Endothelial cell of umbilical vein (primary cell): ENCODE measurements around the gene B3GNT9. TPM values are rescaled to one million over a fixed set of nuclear protein-coding genes. Genes with fewer than 3 reads are reported as not detected.

Experiments
- BruUV-seq: library from RNA; stranded (reverse); fragments of 400-500 nt; replicated peaks from 2 replicates; lab custom pipeline; 2021; lab: Mats Ljungman, UMichigan
- CTCF ChIA-PET: fragments of 300-600, 350-600 bp; sonication (Branson Sonifier 250); formaldehyde crosslinking; loops from one replicate; lab custom pipeline; 2021; ENCODE audit warnings: antibody characterized with exemption, inconsistent platforms; lab: Charles Lee
- POLR2A ChIA-PET: fragments of 300-600, 350-600 bp; sonication (Branson Sonifier 250); formaldehyde crosslinking; loops from one replicate; lab custom pipeline; 2021; ENCODE audit warnings: antibody characterized with exemption, inconsistent platforms; lab: Charles Lee
- DNase-seq: peaks from one replicate; pipeline ENCODE4 v3.0.0-alpha.2; 2011; ENCODE audit warnings: low read depth, low spot score
- FAIRE-seq: peaks from 2 replicates; lab custom pipeline; 2011; peaks lifted over from hg19 to GRCh38; lab: Jason Lieb, UNC
- H2AFZ ChIP-seq: 2 replicates; pipeline ENCODE4 v1.6.0; 2012; ENCODE audit warnings: low read depth, low read length, control low read depth, inconsistent platforms
- H3K27ac ChIP-seq: 2 replicates; pipeline ENCODE4 v1.5.1; 2011; ENCODE audit warnings: low read depth, mild to moderate bottlenecking, control low read depth, low read length, moderate library complexity; ENCODE audit not compliant: insufficient read depth
- H3K27me3 ChIP-seq, 2 experiments: 2 replicates each; pipeline versions ENCODE4 v1.6.0 to v1.6.1; 2011; ENCODE audit warnings: low read length in 2 of 2, mixed read lengths in 1 of 2; ENCODE audit not compliant: control insufficient read depth in 2 of 2, insufficient read depth in 2 of 2
- H3K36me3 ChIP-seq, 2 experiments: 2 replicates in 1 of 2; 3 replicates in 1 of 2; pipeline ENCODE4 v1.5.1; 2011; ENCODE audit warnings: low read length in 2 of 2, mild to moderate bottlenecking in 1 of 2, moderate library complexity in 1 of 2; ENCODE audit not compliant: control insufficient read depth in 2 of 2, insufficient read depth in 2 of 2; ENCODE audit errors: extremely low read depth in 1 of 2
- H3K4me1 ChIP-seq: 3 replicates; pipeline ENCODE4 v1.5.1; 2011; ENCODE audit warnings: mild to moderate bottlenecking, low read length; ENCODE audit not compliant: control insufficient read depth, insufficient read depth; ENCODE audit errors: extremely low read depth
- H3K4me2 ChIP-seq: 2 replicates; pipeline ENCODE4 v1.6.1; 2011; ENCODE audit warnings: low read length, control low read depth, mixed read lengths; ENCODE audit not compliant: insufficient read depth
- H3K4me3 ChIP-seq, 3 experiments: fragments of 200-600 bp in 1 of 3; sonication (generic), shearing (Covaris generic) in 1 of 3; replicated peaks in 1 of 3; 2 replicates each; pipeline ENCODE4 v1.5.1; 2011 to 2016; ENCODE audit warnings: control low read depth in 3 of 3, low read length in 3 of 3, mild to moderate bottlenecking in 2 of 3, inconsistent platforms in 1 of 3, low read depth in 1 of 3, moderate library complexity in 1 of 3; ENCODE audit not compliant: insufficient read depth in 1 of 3
- H3K79me2 ChIP-seq: 2 replicates; pipeline ENCODE4 v1.6.0; 2012; ENCODE audit warnings: low read length, inconsistent platforms; ENCODE audit not compliant: control insufficient read depth, insufficient read depth
- H3K9ac ChIP-seq: replicated peaks from 2 replicates; pipeline ENCODE3; 2011; ENCODE audit warnings: low read length, control low read depth; ENCODE audit not compliant: insufficient read depth; ENCODE audit errors: extremely low read depth
- H3K9me1 ChIP-seq: replicated peaks from 3 replicates; pipeline ENCODE4 v1.6.0; 2011; ENCODE audit warnings: mild to moderate bottlenecking, low read length; ENCODE audit not compliant: control insufficient read depth, insufficient read depth; ENCODE audit errors: extremely low read depth
- H3K9me3 ChIP-seq: replicated peaks from 2 replicates; pipeline ENCODE4 v1.5.1; 2012; ENCODE audit warnings: low read length, inconsistent platforms; ENCODE audit not compliant: control insufficient read depth, insufficient read depth
- H4K20me1 ChIP-seq: replicated peaks from 2 replicates; pipeline ENCODE3; 2011; ENCODE audit warnings: mild to moderate bottlenecking, low read length; ENCODE audit not compliant: control insufficient read depth, insufficient read depth; ENCODE audit errors: extremely low read depth
- CTCF ChIP-seq, 2 donors: IDR thresholded peaks; 1 replicate in 1 of 2; 2 replicates in 1 of 2; pipeline ENCODE4 v1.5.1; 2011; ENCODE audit warnings: low read length in 2 of 2, mild to moderate bottlenecking in 2 of 2, moderate library complexity in 2 of 2, control low read depth in 1 of 2, inconsistent platforms in 1 of 2, low read depth in 1 of 2; ENCODE audit not compliant: insufficient read depth in 1 of 2; ENCODE audit errors: extremely low read depth in 1 of 2
- EZH2 ChIP-seq: IDR thresholded peaks from 2 replicates; pipeline ENCODE4 v1.6.1; 2012; ENCODE audit warnings: borderline replicate concordance, low read depth, mild to moderate bottlenecking, moderate library complexity, low read length, inconsistent platforms; ENCODE audit not compliant: severe bottlenecking
- FOS ChIP-seq: IDR thresholded peaks from 2 replicates; pipeline ENCODE4 v1.6.1; 2011; ENCODE audit warnings: mild to moderate bottlenecking, low read length, moderate library complexity, borderline replicate concordance; ENCODE audit not compliant: insufficient read depth
- GATA2 ChIP-seq: IDR thresholded peaks from 2 replicates; pipeline ENCODE4 v1.7.0; 2011; ENCODE audit warnings: low read depth, mild to moderate bottlenecking, moderate library complexity, mixed read lengths, low read length; ENCODE audit not compliant: insufficient read length, insufficient read depth
- JUN ChIP-seq: IDR thresholded peaks from 2 replicates; pipeline ENCODE4 v1.6.1; 2011; ENCODE audit warnings: borderline replicate concordance, low read depth; ENCODE audit not compliant: insufficient read length, insufficient read depth
- MAX ChIP-seq: IDR thresholded peaks from 2 replicates; pipeline ENCODE4 v1.6.1; 2011; ENCODE audit not compliant: insufficient read depth, insufficient read length
- MYC ChIP-seq: IDR thresholded peaks from one replicate; pipeline ENCODE4 v1.6.1; 2011; ENCODE audit warnings: mild to moderate bottlenecking, low read depth, low read length
- POLR2A ChIP-seq: IDR thresholded peaks from 2 replicates; pipeline ENCODE4 v1.6.1; 2012; ENCODE audit warnings: low read depth, mild to moderate bottlenecking, control low read depth, low read length
- POLR2AphosphoS5 ChIP-seq: IDR thresholded peaks from 2 replicates; pipeline ENCODE4 v1.6.1; 2012; ENCODE audit warnings: low read depth, mild to moderate bottlenecking, control low read depth, low read length, moderate library complexity; ENCODE audit not compliant: insufficient read depth
- dilution Hi-C: fragments of 300-500 bp; cut with MboI; formaldehyde crosslinking; loops from one replicate; pipeline ENCODE4 v1.15.0; 2019; ENCODE audit warnings: low sequenced_read_pairs; ENCODE audit not compliant: extremely low pct_ligation_motif_present
- intact Hi-C: fragments of 100-400 bp; cut with micrococcal nuclease; formaldehyde crosslinking; loops from one replicate; pipeline ENCODE4 v1.10.0; 2022
- polyA plus RNA-seq, 4 experiments: library from polyadenylated mRNA; depleted of rRNA in 3 of 4; stranded (reverse) in 3 of 4; unstranded in 1 of 4; fragments of >200 nt; gene quantifications; 2 replicates each; pipeline versions ENCODE4 v1.2.1 to v1.2.3, GENCODE V29; 2011 to 2012; ENCODE audit warnings: missing spikeins in 1 of 4
- total RNA-seq: library from RNA; stranded (reverse); gene quantifications from 2 replicates; pipeline ENCODE4 v1.2.3, GENCODE V29; 2021

The B3GNT9 gene
- total and polyA plus RNA-seq, 2 donors (not counting 3 experiments of a cell fraction or from before 2014, with no cell fraction given), result 4.0 to 6.4 TPM

- dilution Hi-C loops, result no loop called here
Observed at GRCh38 chr16:67186550-67186950, 35.8 kb upstream of the B3GNT9 start.

GRCh38 chr16:67185651-67186134 is 34.9 kb upstream of the B3GNT9 start:
- Histone ChIP-seq H3K4me3 (no peak overlapping the region), H3K9me3 (no peaks in the 10 kb centered on the region), H3K27me3 (no peaks in the 10 kb centered on the region), H3K4me1 (peaks cover 43% of the 10 kb centered on the region), H3K9ac (no peak overlapping the region), H3K79me2 (peaks cover 13% of the 10 kb centered on the region), H3K9me1 (no peaks in the 10 kb centered on the region), H3K4me2 (no peak overlapping the region), H4K20me1 (no peaks in the 10 kb centered on the region), H3K27ac (no peak overlapping the region), H3K36me3 (no peaks in the 10 kb centered on the region), H2AFZ (no peak overlapping the region)
- dilution Hi-C loops, result no loop called here
- CTCF ChIA-PET, result interaction anchor here (0.6 to 3.5 kb wide), 27 partner anchors 9 to 238 kb away, joined by 3 to 40 read pairs (median 6); partner anchors contain the start of genes CBFB, CES3, FBXL8 and HSF4
- FAIRE-seq, result no peak
- TF ChIP-seq MYC (no peak), EZH2 (no peak), MAX (no peak), POLR2A (no peak), CTCF (IDR thresholded peaks at IDR 0.05; ENCODE audit: extremely low read depth in 1 of 2, insufficient read depth in 1 of 2, low read depth in 1 of 2, low read length in 2 of 2) (no peak), GATA2 (no peak), FOS (no peak), POLR2AphosphoS5 (no peak), JUN (no peak)
- intact Hi-C loops, result loop anchor here (1.0 kb wide), 3 partner anchors 25 to 231 kb away; no protein-coding TSS in a partner anchor
- no peak for DNase-seq
- no TSS peak for BruUV-seq
- POLR2A ChIA-PET, result no interaction called here

More at GRCh38 chr16:67186550-67186950, 35.8 kb upstream of the B3GNT9 start:
- FAIRE-seq (no peak), DNase-seq (no peak)
- H3K9ac ChIP-seq, result no peak overlapping the region
- no peaks in the 10 kb centered on the region for H3K9me1 ChIP-seq
- H3K27ac ChIP-seq, result no peak overlapping the region
- no peak overlapping the region for H2AFZ ChIP-seq
- H3K4me1 ChIP-seq, result peaks cover 44% of the 10 kb centered on the region
- H3K27me3 ChIP-seq, result no peaks in the 10 kb centered on the region
- no peak overlapping the region for H3K4me3 ChIP-seq
- H3K4me2 ChIP-seq, result no peak overlapping the region
- intact Hi-C loops, result no loop called here
- no TSS peak for BruUV-seq
- ChIA-PET POLR2A (no interaction called here), CTCF (interaction anchor here (0.7 to 1.6 kb wide), 3 partner anchors 11 to 218 kb away, joined by 3 to 5 read pairs (median 5); no protein-coding TSS in a partner anchor)
- H3K79me2 ChIP-seq, result peaks cover 13% of the 10 kb centered on the region
- no peaks in the 10 kb centered on the region for H3K36me3 ChIP-seq
- H3K9me3 ChIP-seq, result no peaks in the 10 kb centered on the region
- TF ChIP-seq POLR2AphosphoS5, result no peak
- TF ChIP-seq MYC, result no peak
- TF ChIP-seq FOS, result no peak
- H4K20me1 ChIP-seq, result no peaks in the 10 kb centered on the region
